GM12891 (cell line): Measurements from ENCODE around the gene BOC.

Source experiments
- POLR2A ChIP-seq: IDR thresholded peaks from 2 replicates; pipeline ENCODE4 v1.6.1; 2011; ENCODE audit warnings: low read depth, low read length, control low read depth
- POLR2AphosphoS5 ChIP-seq: IDR thresholded peaks from 2 replicates; pipeline ENCODE4 v1.6.1; 2011; ENCODE audit warnings: low read depth, low read length, control low read depth
- POU2F2 ChIP-seq: IDR thresholded peaks from 2 replicates; pipeline ENCODE4 v1.6.1; 2011; ENCODE audit warnings: low read depth, mild to moderate bottlenecking, control low read depth, low read length, moderate library complexity

- TF ChIP-seq POLR2AphosphoS5 (no peak), POU2F2 (no peak), POLR2A (no peak)
These were observed 50.4 kb downstream of the BOC start for GRCh38 chr3:113261626-113262303.
